A673 (cell line): ENCODE data around the gene KRT38.
"Not testable (repeated sequence)": the region's sequence is repeated elsewhere in the genome, so short reads cannot be mapped to it uniquely, and the experiment has no call there.

Source experiments
- EZH2 ChIP-seq: fragments of 200-600 bp; sonication (generic); IDR thresholded peaks from 2 replicates; pipeline ENCODE4 v1.6.1; 2017; ENCODE audit warnings: borderline replicate concordance, low read depth, mild to moderate bottlenecking, mixed read lengths, antibody characterized with exemption, low read length; ENCODE audit not compliant: poor library complexity, severe bottlenecking
- TF ChIP-seq, protein P1 (sequence below): fragments of 300-800, 200-600 bp; sonication (generic); conservative IDR thresholded peaks from 2 replicates; pipeline ENCODE4 v1.5.1; 2017; ENCODE audit warnings: low read depth, mild to moderate bottlenecking, antibody characterized with exemption, low read length, moderate library complexity, mixed read lengths

DNA sequence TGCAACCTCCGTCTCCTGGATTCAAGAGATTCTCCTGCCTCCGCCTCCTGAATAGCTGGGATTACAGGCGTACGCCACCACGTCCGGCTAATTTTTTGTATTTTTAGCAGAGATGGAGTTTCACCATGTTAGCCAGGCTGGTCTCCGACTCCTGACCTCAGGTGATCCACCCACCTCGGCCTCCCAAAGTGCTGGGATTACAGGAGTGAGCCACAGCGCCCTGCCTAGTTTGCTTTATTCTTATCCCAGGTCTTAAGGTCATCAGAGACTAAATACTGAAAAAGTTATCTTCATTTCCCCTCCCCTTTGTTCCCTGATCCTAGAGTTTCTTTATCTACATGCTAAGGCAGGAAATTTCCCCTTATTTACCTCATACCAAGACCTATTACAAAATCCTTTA, 10.4 kb downstream of the KRT38 start:
- TF ChIP-seq, protein P1, sequence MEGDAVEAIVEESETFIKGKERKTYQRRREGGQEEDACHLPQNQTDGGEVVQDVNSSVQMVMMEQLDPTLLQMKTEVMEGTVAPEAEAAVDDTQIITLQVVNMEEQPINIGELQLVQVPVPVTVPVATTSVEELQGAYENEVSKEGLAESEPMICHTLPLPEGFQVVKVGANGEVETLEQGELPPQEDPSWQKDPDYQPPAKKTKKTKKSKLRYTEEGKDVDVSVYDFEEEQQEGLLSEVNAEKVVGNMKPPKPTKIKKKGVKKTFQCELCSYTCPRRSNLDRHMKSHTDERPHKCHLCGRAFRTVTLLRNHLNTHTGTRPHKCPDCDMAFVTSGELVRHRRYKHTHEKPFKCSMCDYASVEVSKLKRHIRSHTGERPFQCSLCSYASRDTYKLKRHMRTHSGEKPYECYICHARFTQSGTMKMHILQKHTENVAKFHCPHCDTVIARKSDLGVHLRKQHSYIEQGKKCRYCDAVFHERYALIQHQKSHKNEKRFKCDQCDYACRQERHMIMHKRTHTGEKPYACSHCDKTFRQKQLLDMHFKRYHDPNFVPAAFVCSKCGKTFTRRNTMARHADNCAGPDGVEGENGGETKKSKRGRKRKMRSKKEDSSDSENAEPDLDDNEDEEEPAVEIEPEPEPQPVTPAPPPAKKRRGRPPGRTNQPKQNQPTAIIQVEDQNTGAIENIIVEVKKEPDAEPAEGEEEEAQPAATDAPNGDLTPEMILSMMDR, result not testable (repeated sequence)
- TF ChIP-seq EZH2, result not testable (repeated sequence)
